Trophoblast cell (in vitro differentiated cells and primary cell): Measurements from ENCODE around the gene SHCBP1L.

Experiments used
- DNase-seq, 2 donors: peaks; one replicate each; pipeline ENCODE4 v3.0.0-alpha.2; 2016
- H2AFZ ChIP-seq: 2 replicates; pipeline ENCODE4 v1.6.1; 2013; ENCODE audit warnings: low read length, moderate library complexity, mild to moderate bottlenecking; ENCODE audit not compliant: insufficient read depth, poor library complexity
- H2AK5ac ChIP-seq: 2 replicates; pipeline ENCODE4 v1.6.1; 2013; ENCODE audit warnings: mild to moderate bottlenecking, low read length
- H2BK120ac ChIP-seq: 2 replicates; pipeline ENCODE4 v1.6.1; 2013; ENCODE audit warnings: low read length, mild to moderate bottlenecking, moderate library complexity; ENCODE audit not compliant: insufficient read depth, poor library complexity
- H2BK12ac ChIP-seq: 2 replicates; pipeline ENCODE4 v1.6.1; 2013; ENCODE audit warnings: mild to moderate bottlenecking, low read length, moderate library complexity
- H2BK5ac ChIP-seq: 2 replicates; pipeline ENCODE4 v1.6.1; 2013; ENCODE audit warnings: low read length, low read depth, moderate library complexity, mild to moderate bottlenecking; ENCODE audit not compliant: poor library complexity
- H3K14ac ChIP-seq: 2 replicates; pipeline ENCODE4 v1.6.1; 2013; ENCODE audit warnings: mild to moderate bottlenecking, low read length
- H3K18ac ChIP-seq: 2 replicates; pipeline ENCODE4 v1.6.1; 2013; ENCODE audit warnings: mild to moderate bottlenecking, low read length
- H3K23ac ChIP-seq: 2 replicates; pipeline ENCODE4 v1.6.1; 2013; ENCODE audit warnings: low read length
- H3K27ac ChIP-seq: 2 replicates; pipeline ENCODE4 v1.5.1; 2013; ENCODE audit warnings: low read depth, mild to moderate bottlenecking, inconsistent platforms, low read length, moderate library complexity
- H3K27me3 ChIP-seq: 2 replicates; pipeline ENCODE4 v1.6.1; 2013; ENCODE audit warnings: inconsistent platforms, mild to moderate bottlenecking, low read length, moderate library complexity; ENCODE audit not compliant: insufficient read depth
- H3K36me3 ChIP-seq, 2 experiments: 1 replicate in 1 of 2; 2 replicates in 1 of 2; pipeline ENCODE4 v1.6.1; 2013; ENCODE audit warnings: low read length in 2 of 2, mild to moderate bottlenecking in 2 of 2, moderate library complexity in 1 of 2; ENCODE audit not compliant: insufficient read depth in 2 of 2, control insufficient read depth in 1 of 2
- H3K4ac ChIP-seq: 2 replicates; pipeline ENCODE4 v1.6.1; 2013; ENCODE audit warnings: low read depth, mild to moderate bottlenecking, low read length, moderate library complexity
- H3K4me1 ChIP-seq, 2 experiments: 1 replicate in 1 of 2; 2 replicates in 1 of 2; pipeline ENCODE4 v1.6.1; 2013; ENCODE audit warnings: low read length in 2 of 2, mild to moderate bottlenecking in 2 of 2, moderate library complexity in 1 of 2; ENCODE audit not compliant: insufficient read depth in 2 of 2, control insufficient read depth in 1 of 2
- H3K4me2 ChIP-seq: 2 replicates; pipeline ENCODE4 v1.6.1; 2013; ENCODE audit warnings: inconsistent platforms, mild to moderate bottlenecking, low read length, moderate library complexity
- H3K4me3 ChIP-seq: 2 replicates; pipeline ENCODE4 v1.5.1; 2013; ENCODE audit warnings: mild to moderate bottlenecking, low read depth, low read length, inconsistent platforms
- H3K79me1 ChIP-seq: one replicate; pipeline ENCODE4 v1.6.1; 2013; ENCODE audit warnings: low read length
- H3K79me2 ChIP-seq: 2 replicates; pipeline ENCODE4 v1.6.1; 2013; ENCODE audit warnings: low read length, mild to moderate bottlenecking; ENCODE audit not compliant: control insufficient read depth, insufficient read depth, poor library complexity
- H3K9ac ChIP-seq: 2 replicates; pipeline ENCODE4 v1.6.1; 2013; ENCODE audit warnings: mild to moderate bottlenecking, low read length
- H3K9me3 ChIP-seq: 2 replicates; pipeline ENCODE4 v1.6.1; 2013; ENCODE audit warnings: low read depth, mild to moderate bottlenecking, control low read depth, inconsistent platforms, low read length; ENCODE audit not compliant: insufficient read depth
- H4K12ac ChIP-seq: 2 replicates; pipeline ENCODE4 v1.6.1; 2013; ENCODE audit warnings: low read depth, mild to moderate bottlenecking, low read length, moderate library complexity
- H4K8ac ChIP-seq: 2 replicates; pipeline ENCODE4 v1.6.1; 2013; ENCODE audit warnings: low read depth, mild to moderate bottlenecking, low read length, moderate library complexity
- H4K91ac ChIP-seq: one replicate; pipeline ENCODE4 v1.6.1; 2013; ENCODE audit warnings: low read depth, mild to moderate bottlenecking, low read length, moderate library complexity
- WGBS: extraction: QIAGEN DNeasy Blood & Tissue Kit; methylation state at CpG from one replicate; pipeline ENCODE4 v1.1.7; 2013; ENCODE audit warnings: missing lambda C conversion rate; ENCODE audit not compliant: insufficient read length, insufficient coverage; ENCODE audit errors: extremely low coverage; 5-methylcytosine and 5-hydroxymethylcytosine counted together

SHCBP1L gene

DNA sequence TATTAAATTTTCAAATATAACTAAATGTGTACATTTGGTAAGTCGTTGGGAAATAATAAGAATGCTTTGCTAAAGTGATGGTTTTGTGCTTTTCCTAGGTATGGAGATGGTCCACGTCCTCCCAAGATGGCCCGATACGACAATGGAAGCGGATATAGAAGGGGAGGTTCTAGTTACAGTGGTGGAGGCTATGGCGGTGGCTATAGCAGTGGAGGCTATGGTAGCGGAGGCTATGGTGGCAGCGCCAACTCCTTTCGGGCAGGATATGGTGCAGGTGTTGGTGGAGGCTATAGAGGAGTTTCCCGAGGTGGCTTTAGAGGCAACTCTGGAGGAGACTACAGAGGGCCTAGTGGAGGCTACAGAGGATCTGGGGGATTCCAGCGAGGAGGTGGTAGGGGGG, 66.0 kb downstream of the SHCBP1L start:
- Histone ChIP-seq H2BK120ac (no peak overlapping the region), H3K27me3 (no peaks in the 10 kb centered on the region), H3K9me3 (no peaks in the 10 kb centered on the region), H2BK12ac (no peak overlapping the region), H3K4me1 (no peaks in the 10 kb centered on the region), H3K79me1 (no peaks in the 10 kb centered on the region), H3K27ac (no peak overlapping the region), H2AK5ac (no peak overlapping the region), H4K12ac (no peak overlapping the region), H2BK5ac (no peak overlapping the region), H3K23ac (no peak overlapping the region), H3K4me3 (no peak overlapping the region), H3K18ac (no peak overlapping the region), H3K4ac (no peak overlapping the region), H3K9ac (no peak overlapping the region), H2AFZ (no peak overlapping the region), H3K4me2 (no peak overlapping the region), H3K36me3 (peaks cover 14 to 40% of the 10 kb centered on the region in 2 experiments), H4K91ac (no peak overlapping the region), H3K14ac (no peak overlapping the region), H3K79me2 (no peaks in the 10 kb centered on the region), H4K8ac (no peak overlapping the region)
- no CpG with 5 or more reads among the region's 11 CpGs for WGBS
- no peak for DNase-seq

DNA sequence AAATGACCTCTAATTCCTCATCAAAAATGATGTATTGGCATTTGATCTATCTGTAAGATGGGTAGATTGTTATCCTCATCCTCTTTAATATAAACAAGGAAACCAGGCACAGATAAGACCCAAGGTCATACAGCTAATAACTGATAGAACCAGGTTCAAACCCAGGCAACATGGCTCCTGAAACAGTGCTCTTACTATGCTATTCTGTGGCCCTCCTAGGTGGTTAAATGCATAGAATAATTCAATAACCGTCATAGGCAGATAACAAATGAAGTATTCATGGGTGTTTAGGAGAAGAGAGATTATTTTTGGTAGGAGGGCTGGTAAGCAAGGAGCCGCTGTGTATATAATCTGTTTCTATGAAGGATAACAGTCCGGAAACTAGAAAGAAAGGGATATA, 67.4 kb downstream of the SHCBP1L start:
- H3K23ac ChIP-seq = no peak overlapping the region
- no peak overlapping the region for H2BK12ac ChIP-seq
- no peak overlapping the region for H2AFZ ChIP-seq
- H3K27ac ChIP-seq = no peak overlapping the region
- no peak overlapping the region for H4K91ac ChIP-seq
- DNase-seq = no peak
- H3K4me2 ChIP-seq = no peak overlapping the region
- no peaks in the 10 kb centered on the region for H3K4me1 ChIP-seq
- H3K9me3 ChIP-seq = no peaks in the 10 kb centered on the region
- no peak overlapping the region for H4K12ac ChIP-seq
- no CpG with 5 or more reads among the region's 3 CpGs for WGBS
- H3K27me3 ChIP-seq = no peaks in the 10 kb centered on the region
- no peak overlapping the region for H3K4ac ChIP-seq
- no peaks in the 10 kb centered on the region for H3K79me1 ChIP-seq
- H3K14ac ChIP-seq = no peak overlapping the region
- H3K4me3 ChIP-seq = no peak overlapping the region
- peaks cover 18 to 46% of the 10 kb centered on the region in 2 experiments for H3K36me3 ChIP-seq
- H4K8ac ChIP-seq = no peak overlapping the region
- no peak overlapping the region for H3K9ac ChIP-seq
- H2BK120ac ChIP-seq = no peak overlapping the region
- H2BK5ac ChIP-seq = no peak overlapping the region
- H3K79me2 ChIP-seq = no peaks in the 10 kb centered on the region
- H3K18ac ChIP-seq = no peak overlapping the region
- no peak overlapping the region for H2AK5ac ChIP-seq

DNA sequence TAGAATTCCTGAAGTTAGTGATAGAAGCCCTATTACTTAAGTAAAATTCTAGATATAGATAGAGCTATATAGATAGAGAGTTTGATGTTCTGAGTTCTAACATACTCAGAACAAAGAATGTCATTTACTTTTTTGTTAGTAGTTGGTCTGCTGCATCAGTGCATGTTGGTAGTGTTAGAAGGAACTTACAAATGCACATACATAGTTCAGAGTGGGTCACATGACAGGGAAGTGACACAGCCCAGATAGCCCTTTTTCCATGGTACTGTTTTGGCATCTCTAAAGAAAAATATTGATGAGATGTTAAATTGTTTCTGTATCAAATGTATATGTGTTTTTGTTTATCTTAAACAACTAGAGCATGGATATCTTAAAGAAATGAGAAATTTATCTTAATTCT, 68.1 kb downstream of the SHCBP1L start:
- Histone ChIP-seq H2BK5ac (no peak overlapping the region), H2BK120ac (no peak overlapping the region), H2BK12ac (no peak overlapping the region), H3K23ac (no peak overlapping the region), H3K4me1 (no peaks in the 10 kb centered on the region), H3K79me2 (no peaks in the 10 kb centered on the region), H3K27ac (no peak overlapping the region), H2AK5ac (no peak overlapping the region), H3K79me1 (no peaks in the 10 kb centered on the region), H3K9me3 (no peaks in the 10 kb centered on the region), H3K4ac (no peak overlapping the region), H3K4me2 (no peak overlapping the region), H3K27me3 (no peaks in the 10 kb centered on the region), H3K4me3 (no peak overlapping the region), H4K12ac (no peak overlapping the region), H2AFZ (no peak overlapping the region), H4K8ac (no peak overlapping the region), H3K9ac (no peak overlapping the region), H3K14ac (no peak overlapping the region), H3K36me3 (peaks cover 18 to 49% of the 10 kb centered on the region in 2 experiments), H3K18ac (no peak overlapping the region), H4K91ac (no peak overlapping the region)
- no peak for DNase-seq

DNA sequence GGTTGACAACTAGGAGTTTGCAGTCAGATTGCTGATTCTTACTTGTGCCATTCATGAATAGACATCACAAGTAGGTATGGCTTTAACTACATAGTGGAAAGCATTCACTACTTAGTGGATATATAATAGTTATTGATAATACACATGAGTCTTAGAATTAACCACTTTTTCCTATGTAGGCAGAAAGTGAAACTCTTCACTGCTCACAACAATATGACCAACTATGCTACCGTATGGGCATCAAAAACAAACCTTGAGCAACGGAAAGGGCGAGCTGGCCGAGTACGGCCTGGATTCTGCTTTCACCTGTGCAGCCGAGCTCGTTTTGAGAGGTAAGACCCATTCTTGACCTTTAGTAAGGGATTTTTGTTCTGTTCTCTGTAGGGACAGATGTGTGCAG, 75.1 kb downstream of the SHCBP1L start:
- Histone ChIP-seq H2AFZ (no peak overlapping the region), H2AK5ac (no peak overlapping the region), H4K12ac (no peak overlapping the region), H3K9me3 (no peaks in the 10 kb centered on the region), H3K79me2 (peaks cover 2% of the 10 kb centered on the region), H3K36me3 (peaks cover 15 to 53% of the 10 kb centered on the region in 2 experiments), H3K23ac (no peak overlapping the region), H3K14ac (no peak overlapping the region), H2BK5ac (no peak overlapping the region), H3K79me1 (no peaks in the 10 kb centered on the region), H2BK120ac (no peak overlapping the region), H3K4me3 (no peak overlapping the region), H4K91ac (no peak overlapping the region), H3K27ac (no peak overlapping the region), H2BK12ac (no peak overlapping the region), H3K4me2 (no peak overlapping the region), H3K4ac (no peak overlapping the region), H3K4me1 (no peaks in the 10 kb centered on the region), H3K18ac (no peak overlapping the region), H4K8ac (no peak overlapping the region), H3K27me3 (no peaks in the 10 kb centered on the region), H3K9ac (no peak overlapping the region)
- no CpG with 5 or more reads among the region's 7 CpGs for WGBS
- DNase-seq = no peak

DNA sequence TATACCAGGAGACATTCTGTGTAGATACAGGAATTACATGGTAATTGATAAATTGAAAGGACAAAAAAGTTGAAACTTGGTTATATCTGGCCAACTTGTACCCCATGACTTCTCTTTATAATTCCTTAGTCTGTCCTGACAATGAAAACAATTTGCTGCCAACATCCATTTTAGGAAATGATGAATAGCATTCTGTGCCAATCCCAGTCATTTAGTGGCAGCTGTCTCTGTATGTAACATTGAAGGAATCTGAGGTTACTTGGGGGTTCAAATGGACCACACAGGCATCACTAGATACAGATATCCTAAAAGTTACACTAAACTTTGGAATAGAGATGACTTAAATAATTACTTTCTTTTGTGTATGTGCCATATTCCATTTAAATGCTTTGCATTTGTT, 75.6 kb downstream of the SHCBP1L start:
- H2AK5ac ChIP-seq = no peak overlapping the region
- H3K18ac ChIP-seq = no peak overlapping the region
- no peak overlapping the region for H2BK12ac ChIP-seq
- H3K27me3 ChIP-seq = no peaks in the 10 kb centered on the region
- H4K8ac ChIP-seq = no peak overlapping the region
- no peaks in the 10 kb centered on the region for H3K79me1 ChIP-seq
- no peak overlapping the region for H3K9ac ChIP-seq
- H3K9me3 ChIP-seq = no peaks in the 10 kb centered on the region
- H2BK5ac ChIP-seq = no peak overlapping the region
- no peak overlapping the region for H4K12ac ChIP-seq
- H2BK120ac ChIP-seq = no peak overlapping the region
- no peak overlapping the region for H4K91ac ChIP-seq
- H3K4ac ChIP-seq = no peak overlapping the region
- H3K23ac ChIP-seq = no peak overlapping the region
- H2AFZ ChIP-seq = no peak overlapping the region
- H3K4me3 ChIP-seq = no peak overlapping the region
- H3K4me1 ChIP-seq = no peaks in the 10 kb centered on the region
- H3K14ac ChIP-seq = no peak overlapping the region
- no peak overlapping the region for H3K4me2 ChIP-seq
- no peak for DNase-seq
- peaks cover 14 to 52% of the 10 kb centered on the region in 2 experiments for H3K36me3 ChIP-seq
- no peak overlapping the region for H3K27ac ChIP-seq
- H3K79me2 ChIP-seq = peaks cover 2% of the 10 kb centered on the region
